ENCODE results near the gene FGG. TPM values are rescaled to one million over a fixed set of nuclear protein-coding genes. Genes with fewer than 3 reads are reported as not detected.
A peak's percentile ranks its signal among the peaks of the same experiment; 100 is the strongest.

The FGG gene
- total and polyA plus RNA-seq, 2 of the 13 experiments (the other 11 are each of a cell fraction or from before 2014, with no cell fraction given) = 1,037 to 2,423 TPM

DNA sequence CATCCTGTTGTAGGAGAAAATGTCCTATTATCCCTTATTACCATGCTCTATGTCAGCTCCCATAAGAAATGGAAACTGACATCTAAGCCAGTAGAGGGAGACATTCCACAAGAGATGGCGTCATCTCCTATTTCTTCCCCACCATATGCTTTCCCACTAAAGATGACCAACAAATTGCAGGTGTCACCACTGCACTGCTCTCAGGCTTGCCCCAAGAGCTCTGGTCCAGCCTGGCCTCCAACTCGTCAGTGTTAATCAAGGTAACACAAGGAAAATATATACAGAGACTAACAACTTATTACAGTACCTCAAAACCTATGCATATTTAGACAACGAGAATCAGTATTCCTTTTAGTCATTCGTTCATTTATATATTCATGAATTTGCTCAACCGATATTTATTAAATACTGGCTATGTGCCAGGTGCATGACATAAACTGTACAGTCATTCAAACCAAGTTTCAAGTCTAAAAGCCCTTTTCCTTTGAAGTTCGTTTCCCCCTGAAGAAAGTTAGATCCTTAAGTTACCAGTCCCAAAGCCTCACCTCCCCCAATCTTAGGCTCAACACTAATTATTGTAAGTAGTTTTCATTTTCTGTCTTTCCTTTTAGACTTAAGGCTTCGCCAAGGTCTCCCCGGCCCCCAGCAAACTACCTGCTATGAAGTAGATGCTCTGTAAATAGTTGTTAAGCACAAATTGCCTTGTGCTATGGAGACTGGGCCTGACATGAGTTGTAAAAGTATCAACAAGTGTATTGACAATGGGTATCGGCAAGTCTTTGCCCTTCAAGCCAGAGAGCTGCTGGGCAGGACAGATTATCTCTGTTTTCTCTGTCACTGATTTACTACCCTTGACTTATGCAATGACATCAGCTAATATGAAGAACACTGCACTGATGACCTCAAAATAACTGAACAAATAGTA, 52.7 kb downstream of the FGG start (continued):
- TF ChIP-seq, protein P1, sequence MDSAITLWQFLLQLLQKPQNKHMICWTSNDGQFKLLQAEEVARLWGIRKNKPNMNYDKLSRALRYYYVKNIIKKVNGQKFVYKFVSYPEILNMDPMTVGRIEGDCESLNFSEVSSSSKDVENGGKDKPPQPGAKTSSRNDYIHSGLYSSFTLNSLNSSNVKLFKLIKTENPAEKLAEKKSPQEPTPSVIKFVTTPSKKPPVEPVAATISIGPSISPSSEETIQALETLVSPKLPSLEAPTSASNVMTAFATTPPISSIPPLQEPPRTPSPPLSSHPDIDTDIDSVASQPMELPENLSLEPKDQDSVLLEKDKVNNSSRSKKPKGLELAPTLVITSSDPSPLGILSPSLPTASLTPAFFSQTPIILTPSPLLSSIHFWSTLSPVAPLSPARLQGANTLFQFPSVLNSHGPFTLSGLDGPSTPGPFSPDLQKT (CRISPR knock-in tag; IDR thresholded peaks at IDR 0.05; ENCODE audit: borderline replicate concordance) = no peak
- peak; percentile 59; the same call in 1 of the 2 replicates for TF ChIP-seq ZNF230 (CRISPR knock-in tag; IDR thresholded peaks at IDR 0.05)
- TF ChIP-seq, protein P2, sequence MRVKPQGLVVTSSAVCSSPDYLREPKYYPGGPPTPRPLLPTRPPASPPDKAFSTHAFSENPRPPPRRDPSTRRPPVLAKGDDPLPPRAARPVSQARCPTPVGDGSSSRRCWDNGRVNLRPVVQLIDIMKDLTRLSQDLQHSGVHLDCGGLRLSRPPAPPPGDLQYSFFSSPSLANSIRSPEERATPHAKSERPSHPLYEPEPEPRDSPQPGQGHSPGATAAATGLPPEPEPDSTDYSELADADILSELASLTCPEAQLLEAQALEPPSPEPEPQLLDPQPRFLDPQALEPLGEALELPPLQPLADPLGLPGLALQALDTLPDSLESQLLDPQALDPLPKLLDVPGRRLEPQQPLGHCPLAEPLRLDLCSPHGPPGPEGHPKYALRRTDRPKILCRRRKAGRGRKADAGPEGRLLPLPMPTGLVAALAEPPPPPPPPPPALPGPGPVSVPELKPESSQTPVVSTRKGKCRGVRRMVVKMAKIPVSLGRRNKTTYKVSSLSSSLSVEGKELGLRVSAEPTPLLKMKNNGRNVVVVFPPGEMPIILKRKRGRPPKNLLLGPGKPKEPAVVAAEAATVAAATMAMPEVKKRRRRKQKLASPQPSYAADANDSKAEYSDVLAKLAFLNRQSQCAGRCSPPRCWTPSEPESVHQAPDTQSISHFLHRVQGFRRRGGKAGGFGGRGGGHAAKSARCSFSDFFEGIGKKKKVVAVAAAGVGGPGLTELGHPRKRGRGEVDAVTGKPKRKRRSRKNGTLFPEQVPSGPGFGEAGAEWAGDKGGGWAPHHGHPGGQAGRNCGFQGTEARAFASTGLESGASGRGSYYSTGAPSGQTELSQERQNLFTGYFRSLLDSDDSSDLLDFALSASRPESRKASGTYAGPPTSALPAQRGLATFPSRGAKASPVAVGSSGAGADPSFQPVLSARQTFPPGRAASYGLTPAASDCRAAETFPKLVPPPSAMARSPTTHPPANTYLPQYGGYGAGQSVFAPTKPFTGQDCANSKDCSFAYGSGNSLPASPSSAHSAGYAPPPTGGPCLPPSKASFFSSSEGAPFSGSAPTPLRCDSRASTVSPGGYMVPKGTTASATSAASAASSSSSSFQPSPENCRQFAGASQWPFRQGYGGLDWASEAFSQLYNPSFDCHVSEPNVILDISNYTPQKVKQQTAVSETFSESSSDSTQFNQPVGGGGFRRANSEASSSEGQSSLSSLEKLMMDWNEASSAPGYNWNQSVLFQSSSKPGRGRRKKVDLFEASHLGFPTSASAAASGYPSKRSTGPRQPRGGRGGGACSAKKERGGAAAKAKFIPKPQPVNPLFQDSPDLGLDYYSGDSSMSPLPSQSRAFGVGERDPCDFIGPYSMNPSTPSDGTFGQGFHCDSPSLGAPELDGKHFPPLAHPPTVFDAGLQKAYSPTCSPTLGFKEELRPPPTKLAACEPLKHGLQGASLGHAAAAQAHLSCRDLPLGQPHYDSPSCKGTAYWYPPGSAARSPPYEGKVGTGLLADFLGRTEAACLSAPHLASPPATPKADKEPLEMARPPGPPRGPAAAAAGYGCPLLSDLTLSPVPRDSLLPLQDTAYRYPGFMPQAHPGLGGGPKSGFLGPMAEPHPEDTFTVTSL (CRISPR knock-in tag; IDR thresholded peaks at IDR 0.05; ENCODE audit: borderline replicate concordance) = peak; percentile 88
- TF ChIP-seq ZNF101 (CRISPR knock-in tag; IDR thresholded peaks at IDR 0.05; ENCODE audit: borderline replicate concordance, low read depth) = no peak
- TF ChIP-seq HNRNPH1 (optimal IDR thresholded peaks at IDR 0.05; ENCODE audit: low read depth, low read length) = no peak
- no peak for TF ChIP-seq ZNF367 (CRISPR knock-in tag; IDR thresholded peaks at IDR 0.05; ENCODE audit: borderline replicate concordance)
- TF ChIP-seq KLF9 (CRISPR knock-in tag; IDR thresholded peaks at IDR 0.05; ENCODE audit: low read depth) = no peak
- TF ChIP-seq PHF8 (CRISPR knock-in tag; IDR thresholded peaks at IDR 0.05) = no peak
- no peak for TF ChIP-seq ZNF563 (CRISPR knock-in tag; IDR thresholded peaks at IDR 0.05)
- 0 out of 2 replicates have a peak, but pooled peaks have one; percentile 60 for TF ChIP-seq ZBTB3 (CRISPR knock-in tag; IDR thresholded peaks at IDR 0.05; ENCODE audit: borderline replicate concordance, low read depth)
- TF ChIP-seq, protein P3, sequence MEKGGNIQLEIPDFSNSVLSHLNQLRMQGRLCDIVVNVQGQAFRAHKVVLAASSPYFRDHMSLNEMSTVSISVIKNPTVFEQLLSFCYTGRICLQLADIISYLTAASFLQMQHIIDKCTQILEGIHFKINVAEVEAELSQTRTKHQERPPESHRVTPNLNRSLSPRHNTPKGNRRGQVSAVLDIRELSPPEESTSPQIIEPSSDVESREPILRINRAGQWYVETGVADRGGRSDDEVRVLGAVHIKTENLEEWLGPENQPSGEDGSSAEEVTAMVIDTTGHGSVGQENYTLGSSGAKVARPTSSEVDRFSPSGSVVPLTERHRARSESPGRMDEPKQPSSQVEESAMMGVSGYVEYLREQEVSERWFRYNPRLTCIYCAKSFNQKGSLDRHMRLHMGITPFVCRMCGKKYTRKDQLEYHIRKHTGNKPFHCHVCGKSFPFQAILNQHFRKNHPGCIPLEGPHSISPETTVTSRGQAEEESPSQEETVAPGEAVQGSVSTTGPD (CRISPR knock-in tag; IDR thresholded peaks at IDR 0.05) = no peak
- peak; percentile 41; the same call in 1 of the 2 replicates for TF ChIP-seq SPEN (CRISPR knock-in tag; IDR thresholded peaks at IDR 0.05; ENCODE audit: low read depth)
- TF ChIP-seq NFRKB (IDR thresholded peaks at IDR 0.05) = no peak
- TF ChIP-seq, protein P4, sequence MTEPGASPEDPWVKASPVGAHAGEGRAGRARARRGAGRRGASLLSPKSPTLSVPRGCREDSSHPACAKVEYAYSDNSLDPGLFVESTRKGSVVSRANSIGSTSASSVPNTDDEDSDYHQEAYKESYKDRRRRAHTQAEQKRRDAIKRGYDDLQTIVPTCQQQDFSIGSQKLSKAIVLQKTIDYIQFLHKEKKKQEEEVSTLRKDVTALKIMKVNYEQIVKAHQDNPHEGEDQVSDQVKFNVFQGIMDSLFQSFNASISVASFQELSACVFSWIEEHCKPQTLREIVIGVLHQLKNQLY (CRISPR knock-in tag; IDR thresholded peaks at IDR 0.05) = peak; percentile 60; the same call in 1 of the 2 replicates
- TF ChIP-seq NFATC3 (CRISPR knock-in tag; IDR thresholded peaks at IDR 0.05) = no peak
- no peak for TF ChIP-seq ZNF75D (CRISPR knock-in tag; IDR thresholded peaks at IDR 0.05; ENCODE audit: borderline replicate concordance)

All from HepG2 (cell line).